ENCODE results near the gene MYMK. TPM values are rescaled to one million over a fixed set of nuclear protein-coding genes. Genes with fewer than 3 reads are reported as not detected.

The MYMK gene
- total RNA-seq, 1 donor from 2014 or later: not detected

- TF ChIP-seq CTCF (IDR thresholded peaks at IDR 0.05; ENCODE audit: insufficient read depth, low read length, poor library complexity, severe bottlenecking): no peak
- no peak overlapping the region for H3K4me3 ChIP-seq (ENCODE audit: low read depth, low read length)
- no peaks in the 10 kb centered on the region for H3K36me3 ChIP-seq (ENCODE audit: control insufficient read depth, insufficient read depth, low read length)
- peaks cover 50% of the 10 kb centered on the region for H3K27me3 ChIP-seq (ENCODE audit: control insufficient read depth, insufficient read depth, low read length)
- DNase-seq (ENCODE audit: low read depth): no peak
These were observed 30.8 kb downstream of the MYMK start for GRCh38 chr9:133493845-133494540.

- DNase-seq (ENCODE audit: low read depth): no peak
- no peak overlapping the region for H3K4me3 ChIP-seq (ENCODE audit: low read depth, low read length)
- H3K36me3 ChIP-seq (ENCODE audit: control insufficient read depth, insufficient read depth, low read length): no peaks in the 10 kb centered on the region
- peaks cover 44% of the 10 kb centered on the region for H3K27me3 ChIP-seq (ENCODE audit: control insufficient read depth, insufficient read depth, low read length)
- no peak for TF ChIP-seq CTCF (IDR thresholded peaks at IDR 0.05; ENCODE audit: insufficient read depth, low read length, poor library complexity, severe bottlenecking)
These were observed 31.3 kb downstream of the MYMK start for GRCh38 chr9:133493428-133493827.

- DNase-seq (ENCODE audit: low read depth): no peak
- Histone ChIP-seq H3K36me3 (ENCODE audit: control insufficient read depth, insufficient read depth, low read length) (no peaks in the 10 kb centered on the region), H3K27me3 (ENCODE audit: control insufficient read depth, insufficient read depth, low read length) (peaks cover 43% of the 10 kb centered on the region), H3K4me3 (ENCODE audit: low read depth, low read length) (no peak overlapping the region)
- no peak for TF ChIP-seq CTCF (IDR thresholded peaks at IDR 0.05; ENCODE audit: insufficient read depth, low read length, poor library complexity, severe bottlenecking)
These were observed 32.4 kb downstream of the MYMK start for GRCh38 chr9:133492061-133493021.

GRCh38 chr9:133491656-133491925, 33.2 kb downstream of the MYMK start:
- no peaks in the 10 kb centered on the region for H3K36me3 ChIP-seq (ENCODE audit: control insufficient read depth, insufficient read depth, low read length)
- no peak for DNase-seq (ENCODE audit: low read depth)
- peaks cover 36% of the 10 kb centered on the region for H3K27me3 ChIP-seq (ENCODE audit: control insufficient read depth, insufficient read depth, low read length)
- TF ChIP-seq CTCF (IDR thresholded peaks at IDR 0.05; ENCODE audit: insufficient read depth, low read length, poor library complexity, severe bottlenecking): no peak
- no peak overlapping the region for H3K4me3 ChIP-seq (ENCODE audit: low read depth, low read length)

GRCh38 chr9:133490865-133491655, 33.7 kb downstream of the MYMK start:
- no peak for DNase-seq (ENCODE audit: low read depth)
- TF ChIP-seq CTCF (IDR thresholded peaks at IDR 0.05; ENCODE audit: insufficient read depth, low read length, poor library complexity, severe bottlenecking): no peak
- H3K27me3 ChIP-seq (ENCODE audit: control insufficient read depth, insufficient read depth, low read length): peaks cover 35% of the 10 kb centered on the region
- no peaks in the 10 kb centered on the region for H3K36me3 ChIP-seq (ENCODE audit: control insufficient read depth, insufficient read depth, low read length)
- no peak overlapping the region for H3K4me3 ChIP-seq (ENCODE audit: low read depth, low read length)
